Measurements from ENCODE around the gene STAT2.
"Not testable (repeated sequence)": the region's sequence is repeated elsewhere in the genome, so short reads cannot be mapped to it uniquely, and the experiment has no call there.

The STAT2 gene

DNA sequence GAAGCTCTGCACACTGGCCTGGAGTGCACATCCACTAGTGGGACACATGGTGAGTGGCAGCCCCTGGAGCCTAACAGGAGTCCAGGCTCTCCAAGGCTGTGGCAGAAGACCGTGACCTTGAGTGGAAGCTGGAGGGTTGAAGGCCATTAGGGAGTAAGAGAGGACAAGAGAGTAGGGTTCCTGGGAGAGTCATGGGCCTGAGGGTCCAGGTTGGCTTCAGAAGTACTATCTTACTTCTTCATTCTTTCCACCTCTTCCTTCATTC lies 20.8 kb downstream of the STAT2 start:
- no peak overlapping the region for H3K4me3 ChIP-seq
- TF ChIP-seq, protein P1, sequence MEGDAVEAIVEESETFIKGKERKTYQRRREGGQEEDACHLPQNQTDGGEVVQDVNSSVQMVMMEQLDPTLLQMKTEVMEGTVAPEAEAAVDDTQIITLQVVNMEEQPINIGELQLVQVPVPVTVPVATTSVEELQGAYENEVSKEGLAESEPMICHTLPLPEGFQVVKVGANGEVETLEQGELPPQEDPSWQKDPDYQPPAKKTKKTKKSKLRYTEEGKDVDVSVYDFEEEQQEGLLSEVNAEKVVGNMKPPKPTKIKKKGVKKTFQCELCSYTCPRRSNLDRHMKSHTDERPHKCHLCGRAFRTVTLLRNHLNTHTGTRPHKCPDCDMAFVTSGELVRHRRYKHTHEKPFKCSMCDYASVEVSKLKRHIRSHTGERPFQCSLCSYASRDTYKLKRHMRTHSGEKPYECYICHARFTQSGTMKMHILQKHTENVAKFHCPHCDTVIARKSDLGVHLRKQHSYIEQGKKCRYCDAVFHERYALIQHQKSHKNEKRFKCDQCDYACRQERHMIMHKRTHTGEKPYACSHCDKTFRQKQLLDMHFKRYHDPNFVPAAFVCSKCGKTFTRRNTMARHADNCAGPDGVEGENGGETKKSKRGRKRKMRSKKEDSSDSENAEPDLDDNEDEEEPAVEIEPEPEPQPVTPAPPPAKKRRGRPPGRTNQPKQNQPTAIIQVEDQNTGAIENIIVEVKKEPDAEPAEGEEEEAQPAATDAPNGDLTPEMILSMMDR (IDR thresholded peaks at IDR 0.05): no peak
- peak overlapping the region in 1 of 2 donors; percentile 0 for H3K27ac ChIP-seq
- DNase-seq (ENCODE audit: low spot score): no peak

DNA sequence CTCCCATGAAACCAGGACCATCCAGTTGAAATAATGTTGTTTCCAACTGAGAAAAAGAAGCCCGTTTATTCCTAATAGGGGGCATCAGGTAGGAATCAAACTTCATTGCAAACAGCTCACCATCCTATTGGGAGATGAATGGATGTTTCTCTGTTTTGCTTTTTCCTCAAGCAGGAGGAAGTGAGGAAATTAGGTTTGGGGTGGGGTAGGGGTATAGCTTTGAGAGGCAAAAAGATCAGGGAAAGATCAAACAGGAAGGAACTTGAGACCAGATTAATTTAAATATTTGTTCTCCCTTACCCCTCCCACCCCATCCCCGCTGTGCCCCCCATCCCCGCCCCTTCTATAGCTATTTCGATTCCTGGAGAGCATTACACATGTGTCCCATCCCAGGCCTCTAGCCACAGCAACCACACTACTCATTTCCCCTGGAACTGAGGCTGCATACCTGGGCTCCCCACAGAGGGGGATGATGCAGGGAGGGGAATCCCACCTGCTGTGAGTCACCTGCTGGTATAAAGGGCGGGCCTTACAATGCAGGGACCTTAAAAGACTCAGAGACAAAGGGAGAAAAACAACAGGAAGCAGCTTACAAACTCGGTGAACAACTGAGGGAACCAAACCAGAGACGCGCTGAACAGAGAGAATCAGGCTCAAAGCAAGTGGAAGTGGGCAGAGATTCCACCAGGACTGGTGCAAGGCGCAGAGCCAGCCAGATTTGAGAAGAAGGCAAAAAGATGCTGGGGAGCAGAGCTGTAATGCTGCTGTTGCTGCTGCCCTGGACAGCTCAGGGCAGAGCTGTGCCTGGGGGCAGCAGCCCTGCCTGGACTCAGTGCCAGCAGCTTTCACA lies 21.4 kb downstream of the STAT2 start, which contains the start of gene IL23A:
TSS of gene IL23A (plus strand) at position 577 of the 850 bp plus-strand sequence. CDS start at position 738, 161 bp downstream.
- TF ChIP-seq, protein P1 (IDR thresholded peaks at IDR 0.05): no peak
- Histone ChIP-seq H3K27ac (peak within 1 kb of the TSS in 1 of 2 donors; percentile 0), H3K4me3 (no peak within 1 kb of the TSS)
- DNase-seq (ENCODE audit: low spot score): no peak

DNA sequence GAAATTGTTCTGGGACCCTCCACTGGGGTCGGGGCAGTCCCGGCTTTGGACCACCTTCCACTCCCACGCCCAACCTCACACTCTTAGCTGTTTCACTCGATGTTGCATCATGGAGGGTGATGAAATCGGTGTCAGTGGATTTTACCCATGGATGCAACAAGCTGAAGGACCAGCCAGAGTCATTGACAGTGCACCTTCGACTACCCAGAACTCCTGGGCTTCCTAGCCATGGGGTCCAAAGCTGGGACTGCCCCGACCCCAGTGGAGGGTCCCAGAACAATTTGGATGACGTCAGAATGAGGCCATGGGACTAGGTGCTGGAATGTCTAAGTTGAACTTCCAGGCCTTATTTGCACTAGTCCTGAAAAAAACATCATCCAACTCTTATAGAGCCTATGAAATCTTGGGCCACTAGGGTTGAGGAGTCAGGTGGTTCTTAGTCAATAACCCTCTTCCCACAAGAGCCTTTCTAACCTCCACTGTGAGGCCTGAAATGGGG lies 22.1 kb downstream of the STAT2 start:
- DNase-seq (ENCODE audit: low spot score): no peak
- no peak overlapping the region for H3K4me3 ChIP-seq
- TF ChIP-seq, protein P1 (IDR thresholded peaks at IDR 0.05): no peak
- H3K27ac ChIP-seq: no peak overlapping the region

DNA sequence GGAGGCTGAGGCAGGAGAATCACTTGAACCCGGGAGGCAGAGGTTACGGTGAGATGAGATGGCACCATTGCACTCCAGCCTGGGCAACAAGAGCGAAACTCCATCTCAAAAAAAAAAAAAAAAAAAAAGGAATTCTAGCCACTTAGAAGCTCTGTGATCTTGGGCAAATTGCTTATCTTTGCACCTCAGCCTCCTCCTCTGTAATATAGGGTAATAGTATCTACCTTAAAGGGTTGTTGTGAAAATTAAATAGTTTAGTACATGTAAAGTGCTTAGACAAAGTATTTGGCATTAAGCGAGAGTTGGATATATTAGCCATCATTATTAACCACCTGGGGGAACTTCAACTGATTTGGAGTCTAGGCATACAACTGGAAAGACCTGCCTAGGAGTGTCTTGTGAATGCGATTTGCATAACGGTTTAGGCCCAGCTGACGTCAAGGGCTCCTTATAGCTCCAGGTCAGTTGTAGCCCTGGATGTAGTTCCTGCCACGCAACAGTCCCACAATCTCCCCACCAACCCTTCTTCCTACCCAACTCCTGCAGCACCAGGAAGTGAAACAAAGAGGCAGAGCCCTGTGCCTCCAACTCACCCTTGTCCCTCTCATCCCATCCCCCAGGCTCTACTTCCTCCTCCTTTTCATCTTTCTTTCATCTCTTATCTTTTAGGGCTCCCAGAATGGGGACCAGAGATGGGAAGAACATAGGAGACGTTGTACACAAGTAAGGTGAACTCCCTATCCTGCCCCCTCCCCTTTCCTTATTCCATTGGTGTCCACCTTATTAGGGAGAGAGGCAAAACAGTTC lies 23.3 kb downstream of the STAT2 start:
- H3K27ac ChIP-seq: no peak overlapping the region
- no peak overlapping the region for H3K4me3 ChIP-seq
- TF ChIP-seq, protein P1 (IDR thresholded peaks at IDR 0.05): no peak
- no peak for DNase-seq (ENCODE audit: low spot score)

DNA sequence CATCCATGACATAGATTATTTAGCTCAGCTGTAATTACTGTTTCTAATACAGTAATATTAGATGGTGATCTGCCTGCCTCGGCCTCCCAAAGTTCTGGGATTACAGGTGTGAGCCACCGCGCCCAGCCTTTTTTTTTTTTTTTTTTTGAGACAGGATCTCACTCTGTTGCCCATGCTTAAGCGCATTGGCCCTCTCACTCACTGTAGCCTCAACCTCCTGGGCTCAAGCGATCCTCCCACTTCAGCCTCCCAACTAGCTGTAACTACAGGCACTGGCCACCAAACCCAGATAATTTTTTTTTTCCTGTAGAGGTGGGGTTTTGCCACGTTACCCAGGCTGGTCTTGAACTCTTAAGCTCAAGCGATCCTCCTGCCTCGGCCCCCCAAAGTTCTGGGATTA lies 24.4 kb downstream of the STAT2 start:
- H3K27ac ChIP-seq; H3K4me3 ChIP-seq; DNase-seq (ENCODE audit: low spot score): not testable (repeated sequence)

DNA sequence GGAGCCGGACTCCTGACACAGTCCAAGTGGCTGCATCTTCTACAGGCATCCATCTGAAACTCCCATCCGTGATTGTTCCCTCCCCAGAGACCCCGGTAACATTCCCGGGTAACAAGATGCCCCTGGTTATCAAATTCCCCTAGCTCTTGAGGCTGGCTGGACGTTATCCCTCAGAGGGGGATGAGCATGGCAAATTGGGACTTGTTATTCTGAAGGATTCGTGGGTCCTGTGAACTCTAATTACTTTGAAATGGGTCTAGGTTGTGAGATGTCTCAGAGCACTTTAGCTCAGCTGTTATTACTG lies 25.5 kb downstream of the STAT2 start:
- no peak for DNase-seq (ENCODE audit: low spot score)
- H3K27ac ChIP-seq: peak overlapping the region; percentile 88 to 98
- TF ChIP-seq, protein P1 (IDR thresholded peaks at IDR 0.05): no peak
- peak overlapping the region; percentile 80 for H3K4me3 ChIP-seq

DNA sequence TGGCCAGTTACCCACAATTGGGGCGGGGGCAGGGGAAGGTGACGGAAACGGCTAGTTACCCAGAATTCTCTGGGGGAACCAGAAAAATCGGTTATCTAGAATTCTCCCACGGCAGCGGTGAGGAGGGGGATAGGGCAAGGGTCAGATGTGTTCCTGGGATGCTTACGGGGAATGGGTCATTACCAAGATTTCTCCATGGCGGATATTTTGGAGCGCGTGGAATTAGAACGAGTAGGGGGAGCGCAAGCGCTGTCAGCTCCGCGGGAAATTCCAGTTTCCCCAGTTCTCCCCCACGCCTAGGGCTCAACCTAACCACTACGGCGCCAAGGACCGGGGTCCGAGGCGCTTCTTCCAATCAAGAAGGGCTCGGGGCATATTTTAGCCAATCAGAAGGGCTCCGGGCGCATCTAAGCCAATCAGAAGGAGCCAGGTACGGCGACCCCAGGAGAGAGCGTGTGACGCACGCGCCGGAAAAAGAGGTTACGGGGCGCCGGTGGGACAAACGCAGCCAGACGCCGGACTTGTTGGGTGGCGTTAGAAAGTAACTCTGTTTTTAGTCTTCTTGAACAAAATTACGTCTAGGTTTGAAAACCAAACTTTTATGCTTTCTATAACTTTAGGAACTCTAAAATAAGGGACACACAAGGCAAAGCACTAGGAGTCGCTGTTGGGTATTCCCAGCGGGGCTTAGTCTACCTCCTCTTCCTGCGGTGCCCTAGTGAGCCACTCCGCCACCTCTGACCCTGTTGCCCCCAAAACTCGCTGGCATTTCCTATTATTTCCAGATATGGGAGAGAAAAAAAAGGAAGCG lies 26.0 kb downstream of the STAT2 start, which contains the start of gene PAN2:
TSS of gene PAN2 (minus strand) at position 322 of the 811 bp plus-strand sequence. CDS start 906 bp downstream, outside the sequence.
- TF ChIP-seq, protein P1 (IDR thresholded peaks at IDR 0.05): peak; percentile 53
- H3K27ac ChIP-seq: peak within 1 kb of the TSS; percentile 88 to 98
- peak; percentile 97 for DNase-seq (ENCODE audit: low spot score)
- H3K4me3 ChIP-seq: peak within 1 kb of the TSS; percentile 80
